CD4-positive, alpha-beta memory T cell (primary cell): ENCODE results near the gene CLIC1. TPM values are rescaled to one million over a fixed set of nuclear protein-coding genes. Genes with fewer than 3 reads are reported as not detected.

Experiments
- CTCF ChIA-PET: fragments of 350-600 bp; sonication (Branson Sonifier 250); formaldehyde crosslinking; loops from one replicate; lab custom pipeline; 2021; ENCODE audit warnings: inconsistent platforms; ENCODE audit not compliant: partially characterized antibody; lab: Charles Lee
- POLR2A ChIA-PET: fragments of 350-600 bp; sonication (Branson Sonifier 250); formaldehyde crosslinking; loops from one replicate; lab custom pipeline; 2021; ENCODE audit not compliant: partially characterized antibody; lab: Charles Lee
- DNase-seq, 5 donors: peaks; one replicate each; pipeline versions ENCODE4 v3.0.0 to v3.0.0-alpha.2; 2020 to 2022; ENCODE audit warnings: mixed read lengths in 1 of 5
- H3K27ac ChIP-seq: one replicate; pipeline ENCODE4 v1.7.0; 2013; ENCODE audit warnings: low read depth, low read length
- H3K27me3 ChIP-seq: 2 replicates; pipeline ENCODE4 v1.7.0; 2013; ENCODE audit warnings: mild to moderate bottlenecking, low read length, moderate library complexity; ENCODE audit not compliant: insufficient read depth
- H3K36me3 ChIP-seq: 2 replicates; pipeline ENCODE4 v1.7.0; 2013; ENCODE audit warnings: mild to moderate bottlenecking, low read length, moderate library complexity; ENCODE audit not compliant: insufficient read depth
- H3K4me1 ChIP-seq: 2 replicates; pipeline ENCODE4 v1.7.0; 2013; ENCODE audit warnings: mild to moderate bottlenecking, low read length, moderate library complexity; ENCODE audit not compliant: insufficient read depth
- H3K4me3 ChIP-seq, 2 donors: one replicate each; pipeline ENCODE4 v1.7.0; 2013; ENCODE audit warnings: low read length in 2 of 2, mild to moderate bottlenecking in 1 of 2
- H3K9me3 ChIP-seq, 2 donors: one replicate each; pipeline ENCODE4 v1.7.0; 2013; ENCODE audit warnings: low read length in 2 of 2, control low read depth in 1 of 2; ENCODE audit not compliant: control insufficient read depth in 1 of 2
- H3K27ac Mint-ChIP-seq, 7 donors: one replicate each; pipeline ENCODE4 v1.8.0; 2020 to 2021; ENCODE audit warnings: mixed read lengths in 7 of 7, mild to moderate bottlenecking in 6 of 7, inconsistent platforms in 3 of 7, moderate library complexity in 3 of 7
- H3K27me3 Mint-ChIP-seq, 2 donors: one replicate each; pipeline ENCODE4 v1.8.0; 2020 to 2021; ENCODE audit warnings: mixed read lengths in 2 of 2
- H3K36me3 Mint-ChIP-seq, 2 donors: one replicate each; pipeline ENCODE4 v1.8.0; 2020 to 2021; ENCODE audit warnings: mixed read lengths in 2 of 2, inconsistent platforms in 1 of 2, mild to moderate bottlenecking in 1 of 2
- H3K4me1 Mint-ChIP-seq, 4 donors: one replicate each; pipeline ENCODE4 v1.8.0; 2020 to 2021; ENCODE audit warnings: mixed read lengths in 4 of 4, mild to moderate bottlenecking in 1 of 4
- H3K4me3 Mint-ChIP-seq, 8 donors: one replicate each; pipeline ENCODE4 v1.8.0; 2020 to 2021; ENCODE audit warnings: mixed read lengths in 8 of 8, mild to moderate bottlenecking in 7 of 8, moderate library complexity in 6 of 8, inconsistent platforms in 3 of 8
- H3K9me3 Mint-ChIP-seq, 8 donors: one replicate each; pipeline ENCODE4 v1.8.0; 2020 to 2021; ENCODE audit warnings: mixed read lengths in 8 of 8, mild to moderate bottlenecking in 5 of 8, inconsistent platforms in 3 of 8, moderate library complexity in 1 of 8
- intact Hi-C: fragments of 100-400 bp; cut with micrococcal nuclease; formaldehyde crosslinking; loops from one replicate; pipeline ENCODE4 v1.15.1; 2023
- polyA plus RNA-seq, 2 donors: library from polyadenylated mRNA; unstranded; fragments of 300-500 nt; fragmentation: Illumina TruSeq; gene quantifications; one replicate each; pipeline ENCODE4 v1.2.3, GENCODE V29; 2021
- total RNA-seq, 2 experiments: library from RNA; stranded (reverse); gene quantifications; one replicate each; pipeline ENCODE4 v1.2.3, GENCODE V29; 2021

CLIC1 gene
- total and polyA plus RNA-seq, 4 experiments from 2014 or later: 91.0 to 601 (median 280) TPM

GRCh38 chr6:31768363-31769257 lies 32.3 kb upstream of the CLIC1 start:
- no peak overlapping the region for H3K27ac ChIP-seq

GRCh38 chr6:31767096-31767645 lies 30.8 kb upstream of the CLIC1 start:
- Histone ChIP-seq H3K4me3 (no peak overlapping the region), H3K4me1 (peaks cover 21% of the 10 kb centered on the region), H3K9me3 (no peaks in the 10 kb centered on the region), H3K36me3 (no peaks in the 10 kb centered on the region), H3K27me3 (no peaks in the 10 kb centered on the region), H3K27ac (no peak overlapping the region)
- POLR2A ChIA-PET: no interaction called here
- no peaks in the 10 kb centered on the region for H3K9me3 Mint-ChIP-seq
- no peak overlapping the region for H3K4me3 Mint-ChIP-seq
- no peaks in the 10 kb centered on the region for H3K27me3 Mint-ChIP-seq
- H3K4me1 Mint-ChIP-seq: peaks cover 9 to 24% (median 18%) of the 10 kb centered on the region in 4 donors
- DNase-seq: no peak
- no peak overlapping the region for H3K27ac Mint-ChIP-seq
- intact Hi-C loops: no loop called here
- CTCF ChIA-PET: interaction anchor here (12.8 kb wide), 1 partner anchor 33 kb away, joined by 173 read pairs; the partner anchor contains the start of genes CLIC1, DDAH2 and MSH5
- peaks cover 0 to 1% of the 10 kb centered on the region in 2 donors for H3K36me3 Mint-ChIP-seq

More at GRCh38 chr6:31768363-31769257, 32.3 kb upstream of the CLIC1 start:
- Mint-ChIP-seq H3K4me1 (peaks cover 15 to 36% (median 25%) of the 10 kb centered on the region in 4 donors), H3K9me3 (no peaks in the 10 kb centered on the region), H3K4me3 (no peak overlapping the region), H3K27ac (peak overlapping the region in 3 of 7 donors; percentile 55 to 65 (median 60)), H3K27me3 (no peaks in the 10 kb centered on the region), H3K36me3 (no peaks in the 10 kb centered on the region)
- DNase-seq: no peak
- intact Hi-C loops: loop anchor here (1.0 kb wide), 1 partner anchor 39 kb away; the partner anchor contains the start of gene DDAH2
- Histone ChIP-seq H3K36me3 (no peaks in the 10 kb centered on the region), H3K4me3 (no peak overlapping the region), H3K4me1 (peaks cover 35% of the 10 kb centered on the region), H3K27me3 (no peaks in the 10 kb centered on the region), H3K9me3 (no peaks in the 10 kb centered on the region)
- ChIA-PET CTCF (interaction anchor here (1.0 to 12.8 kb wide), 15 partner anchors 9 to 84 kb away, joined by 3 to 173 read pairs (median 8); partner anchors contain the start of genes CLIC1, DDAH2, HSPA1A and HSPA1B), POLR2A (interaction anchor here (0.7 to 7.1 kb wide), 7 partner anchors 31 to 66 kb away, joined by 3 to 78 read pairs (median 6); partner anchors contain the start of genes CLIC1, HSPA1A, HSPA1L and MSH5)

- intact Hi-C loops: no loop called here
- Histone ChIP-seq H3K27ac (no peak overlapping the region), H3K4me1 (peaks cover 11% of the 10 kb centered on the region), H3K36me3 (no peaks in the 10 kb centered on the region), H3K9me3 (no peaks in the 10 kb centered on the region), H3K27me3 (no peaks in the 10 kb centered on the region), H3K4me3 (no peak overlapping the region)
- Mint-ChIP-seq H3K4me3 (no peak overlapping the region), H3K27ac (no peak overlapping the region), H3K36me3 (peaks cover 2 to 3% of the 10 kb centered on the region in 2 donors), H3K4me1 (peaks cover 6 to 18% (median 12%) of the 10 kb centered on the region in 4 donors), H3K9me3 (no peaks in the 10 kb centered on the region), H3K27me3 (no peaks in the 10 kb centered on the region)
- POLR2A ChIA-PET: no interaction called here
- DNase-seq: no peak
- CTCF ChIA-PET: interaction anchor here (0.9 kb wide), 1 partner anchor 36 kb away, joined by 3 read pairs; no protein-coding TSS in a partner anchor
Measured at GRCh38 chr6:31765910-31766794, 29.8 kb upstream of the CLIC1 start.

- Mint-ChIP-seq H3K27me3 (no peaks in the 10 kb centered on the region), H3K4me1 (peaks cover 4 to 13% (median 10%) of the 10 kb centered on the region in 4 donors), H3K4me3 (no peak overlapping the region), H3K9me3 (no peaks in the 10 kb centered on the region), H3K27ac (no peak overlapping the region), H3K36me3 (peaks cover 3 to 5% of the 10 kb centered on the region in 2 donors)
- intact Hi-C loops: no loop called here
- Histone ChIP-seq H3K9me3 (no peaks in the 10 kb centered on the region), H3K27ac (no peak overlapping the region), H3K4me3 (no peak overlapping the region), H3K4me1 (peaks cover 5% of the 10 kb centered on the region), H3K36me3 (no peaks in the 10 kb centered on the region), H3K27me3 (no peaks in the 10 kb centered on the region)
- ChIA-PET CTCF (no interaction called here), POLR2A (no interaction called here)
- DNase-seq: no peak
Measured at GRCh38 chr6:31765559-31765909, 29.2 kb upstream of the CLIC1 start.

GRCh38 chr6:31764198-31764597 lies 27.9 kb upstream of the CLIC1 start:
- Mint-ChIP-seq H3K9me3 (no peaks in the 10 kb centered on the region), H3K27ac (no peak overlapping the region), H3K4me1 (peaks cover 0 to 5% (median 3%) of the 10 kb centered on the region in 4 donors), H3K27me3 (no peaks in the 10 kb centered on the region), H3K4me3 (no peak overlapping the region), H3K36me3 (peaks cover 5 to 7% of the 10 kb centered on the region in 2 donors)
- POLR2A ChIA-PET: no interaction called here
- H3K9me3 ChIP-seq: no peaks in the 10 kb centered on the region
- intact Hi-C loops: no loop called here
- H3K4me3 ChIP-seq: no peak overlapping the region
- no peaks in the 10 kb centered on the region for H3K36me3 ChIP-seq
- no peaks in the 10 kb centered on the region for H3K27me3 ChIP-seq
- no peaks in the 10 kb centered on the region for H3K4me1 ChIP-seq
- no peak for DNase-seq
- CTCF ChIA-PET: no interaction called here
- no peak overlapping the region for H3K27ac ChIP-seq

GRCh38 chr6:31763619-31763940 lies 27.2 kb upstream of the CLIC1 start:
- Histone ChIP-seq H3K27me3 (no peaks in the 10 kb centered on the region), H3K4me3 (no peak overlapping the region), H3K4me1 (no peaks in the 10 kb centered on the region), H3K27ac (no peak overlapping the region), H3K9me3 (no peaks in the 10 kb centered on the region), H3K36me3 (no peaks in the 10 kb centered on the region)
- intact Hi-C loops: no loop called here
- no peak for DNase-seq
- Mint-ChIP-seq H3K4me1 (peaks cover 0 to 5% (median 3%) of the 10 kb centered on the region in 4 donors), H3K27ac (peak overlapping the region in 2 of 7 donors; percentile 53 to 70), H3K4me3 (no peak overlapping the region), H3K36me3 (peaks cover 5 to 11% of the 10 kb centered on the region in 2 donors), H3K27me3 (no peaks in the 10 kb centered on the region), H3K9me3 (no peaks in the 10 kb centered on the region)
- ChIA-PET CTCF (no interaction called here), POLR2A (no interaction called here)
